ENCODE data around the gene FAIM.
"Not testable (repeated sequence)": the region's sequence is repeated elsewhere in the genome, so short reads cannot be mapped to it uniquely, and the experiment has no call there.

Gene FAIM

DNA sequence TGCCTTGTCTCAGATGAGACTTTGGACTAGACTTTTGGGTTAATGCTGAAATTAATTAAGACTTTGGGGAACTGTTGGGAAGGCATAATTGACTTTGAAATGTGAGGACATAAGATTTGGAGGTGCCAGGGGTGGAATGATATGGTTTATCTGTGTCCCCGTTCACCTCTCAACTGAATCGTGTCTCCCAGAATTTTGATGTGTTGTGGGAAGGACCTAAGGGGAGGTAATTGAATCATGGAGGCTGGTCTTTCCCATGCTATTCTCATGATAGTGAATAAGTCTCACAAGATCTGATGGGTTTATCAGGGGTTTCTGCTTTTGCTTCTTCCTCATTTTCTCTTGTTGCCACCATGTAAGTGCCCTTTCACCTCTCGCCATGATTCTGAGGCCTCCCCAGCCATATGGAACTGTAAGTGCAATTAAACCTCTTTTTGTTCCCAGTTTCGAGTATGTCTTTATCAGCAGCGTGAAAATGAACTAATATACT lies 4.4 kb upstream of the FAIM start:
- not testable (repeated sequence) for DNase-seq

DNA sequence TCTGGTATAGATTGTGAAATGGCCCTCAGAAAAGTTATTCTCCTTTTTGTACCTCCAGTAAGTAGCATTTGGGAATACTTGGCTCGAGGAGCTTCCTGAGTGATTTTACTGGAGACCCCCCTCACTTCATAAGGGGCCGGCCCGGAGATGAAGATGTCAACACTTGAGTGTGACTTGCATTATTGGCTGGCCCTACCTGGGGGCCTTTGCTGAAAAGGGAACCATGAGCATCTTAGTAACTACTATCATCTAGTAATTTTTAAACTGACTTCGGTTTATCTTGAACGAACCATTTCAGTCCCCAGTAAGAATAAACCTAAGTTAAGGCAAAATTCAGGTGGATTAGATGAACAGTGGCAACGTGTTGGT lies 1.3 kb downstream of the FAIM start:
- no peak for DNase-seq

DNA sequence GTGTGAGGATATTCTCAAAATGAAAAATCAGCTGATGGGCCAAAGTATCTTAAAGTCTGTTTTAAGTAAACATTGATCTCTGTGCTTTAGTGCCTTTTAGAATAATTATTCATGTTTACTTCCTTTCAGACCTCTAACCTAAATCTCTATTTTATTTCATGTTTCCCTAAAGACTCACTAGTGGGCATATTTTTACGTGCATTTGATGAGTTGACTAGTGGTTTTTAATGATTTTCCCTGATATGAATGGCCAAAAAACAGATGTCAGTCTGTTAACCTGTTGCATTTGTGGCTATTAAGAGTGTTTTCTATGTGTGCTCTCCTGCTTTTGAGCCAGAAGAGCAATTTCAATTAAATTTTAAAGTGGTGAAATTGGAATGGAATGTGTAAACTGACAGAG lies 6.9 kb downstream of the FAIM start:
- DNase-seq: no peak

DNA sequence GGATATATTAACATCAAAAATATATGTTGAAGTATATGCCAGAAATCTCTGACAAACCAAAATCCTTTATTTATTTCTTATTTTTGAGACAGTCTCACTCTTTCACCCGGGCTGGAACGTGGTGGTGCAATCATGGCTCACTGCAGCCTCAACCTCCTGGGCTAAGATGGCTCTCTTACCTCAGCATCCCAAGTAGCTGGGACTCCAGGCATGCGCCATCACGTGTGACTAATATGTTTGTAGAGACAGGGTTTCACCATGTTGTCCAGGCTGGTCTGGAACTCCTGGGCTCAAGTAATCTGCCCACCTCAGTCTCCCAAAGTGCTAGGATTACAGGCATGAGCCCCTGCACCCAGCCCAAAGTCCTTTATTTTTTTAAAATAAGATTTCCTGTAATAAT lies 11.9 kb downstream of the FAIM start:
- DNase-seq: no peak

DNA sequence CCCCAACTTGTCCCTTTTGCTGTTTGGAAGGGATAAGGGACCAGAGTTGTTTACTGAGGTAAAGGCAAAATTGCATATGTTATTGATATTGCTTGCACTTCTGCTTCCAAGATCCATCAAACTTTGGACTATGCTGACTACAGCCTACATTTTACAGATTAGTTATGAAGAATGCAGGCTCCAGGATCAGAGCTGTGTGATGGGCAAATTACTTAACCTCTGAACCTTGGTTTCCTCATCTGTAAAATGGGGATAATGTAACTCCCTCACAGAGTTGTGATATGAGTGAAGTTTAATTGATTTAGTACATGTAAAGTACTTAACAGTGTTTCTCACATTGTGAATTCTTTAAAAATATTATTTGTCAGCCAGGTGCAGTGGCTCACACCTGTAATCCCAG lies 15.9 kb downstream of the FAIM start:
- DNase-seq: no peak

DNA sequence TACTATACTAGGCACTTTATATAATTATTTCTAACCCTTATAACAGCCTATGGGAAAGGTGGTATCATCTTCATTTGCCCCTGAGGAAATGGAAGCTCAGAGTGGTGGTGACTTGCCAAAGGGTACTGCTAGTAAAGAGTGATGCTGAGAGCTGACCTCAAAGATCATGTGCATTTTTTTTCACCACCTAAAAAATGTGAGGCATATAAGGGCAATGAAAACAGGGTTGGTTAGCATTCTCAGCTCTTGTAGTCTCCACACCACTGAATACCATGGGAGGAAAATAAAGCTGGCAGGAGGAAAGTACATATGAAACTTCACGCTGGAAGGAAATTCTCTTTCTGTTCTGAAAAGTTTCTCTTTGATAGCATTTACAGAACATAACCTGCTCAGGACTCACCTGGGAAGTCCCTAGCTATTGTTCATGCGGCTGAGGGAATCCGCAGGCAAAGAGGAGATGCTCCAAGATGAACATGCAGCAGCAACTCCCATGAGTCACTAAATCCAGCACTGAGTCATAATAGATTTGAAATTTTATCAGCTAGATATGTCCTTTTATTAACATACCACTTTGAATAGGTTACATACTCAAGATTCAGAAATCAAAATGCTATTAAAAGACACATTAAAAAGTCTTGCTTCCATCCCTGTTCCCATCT lies 17.3 kb downstream of the FAIM start:
- no peak for DNase-seq

DNA sequence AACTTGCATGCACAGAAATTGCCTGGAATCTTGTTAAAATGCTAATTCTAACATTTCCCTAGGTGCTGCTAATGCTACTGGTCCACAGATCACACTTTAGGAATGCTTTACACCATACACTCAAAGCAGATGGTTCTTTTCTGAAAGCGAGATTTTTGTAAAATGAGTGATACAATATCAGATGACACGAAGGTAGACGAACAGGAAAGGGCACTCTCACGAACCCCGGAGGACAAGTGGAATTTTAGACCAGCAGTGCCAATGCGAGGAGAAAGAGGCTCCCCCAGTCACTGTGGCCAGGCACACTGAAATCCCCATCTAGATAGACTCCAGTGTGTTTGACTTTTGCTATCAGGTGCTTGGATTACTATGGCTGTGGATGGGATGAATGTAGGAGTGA lies 21.0 kb downstream of the FAIM start:
- no peak for DNase-seq

DNA sequence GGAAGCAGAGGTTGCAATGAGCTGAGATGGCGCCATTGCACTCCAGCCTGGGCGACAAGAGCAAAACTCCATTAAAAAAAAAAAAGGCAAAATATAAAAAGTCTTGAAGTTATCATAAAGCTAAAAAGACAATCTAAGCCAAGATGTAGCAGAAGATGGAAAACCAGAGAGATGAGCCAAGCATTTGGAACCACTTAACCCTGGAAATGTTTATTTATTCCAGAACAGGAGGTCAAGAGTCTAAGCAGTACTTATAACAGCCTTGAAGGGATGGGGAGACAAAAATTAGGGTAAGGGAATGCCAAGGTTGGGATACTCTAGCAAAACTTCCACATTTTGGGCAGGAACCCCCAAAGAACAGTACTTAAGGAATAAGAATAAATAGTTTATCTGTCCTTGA lies 30.1 kb downstream of the FAIM start:
- no peak for DNase-seq

DNA sequence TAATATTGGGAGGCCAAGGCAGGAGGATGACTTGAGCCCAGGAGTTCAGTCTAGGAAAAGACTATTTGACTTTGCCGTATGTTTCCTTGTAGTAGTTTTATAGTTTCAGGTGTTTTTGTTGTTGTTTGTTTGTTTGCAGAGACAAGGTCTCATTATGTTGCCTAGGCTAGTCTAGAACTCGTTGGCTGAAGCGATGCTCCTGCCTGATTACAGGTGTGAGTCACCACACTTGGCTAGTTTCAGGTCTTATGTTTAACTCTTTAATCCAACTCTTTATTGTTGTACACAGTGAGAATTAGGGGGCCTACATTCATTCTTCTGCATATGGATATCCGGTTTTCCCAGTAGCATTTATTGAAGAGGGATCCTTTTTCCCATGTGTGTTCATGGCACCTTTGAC lies 32.0 kb downstream of the FAIM start:
- DNase-seq: no peak

DNA sequence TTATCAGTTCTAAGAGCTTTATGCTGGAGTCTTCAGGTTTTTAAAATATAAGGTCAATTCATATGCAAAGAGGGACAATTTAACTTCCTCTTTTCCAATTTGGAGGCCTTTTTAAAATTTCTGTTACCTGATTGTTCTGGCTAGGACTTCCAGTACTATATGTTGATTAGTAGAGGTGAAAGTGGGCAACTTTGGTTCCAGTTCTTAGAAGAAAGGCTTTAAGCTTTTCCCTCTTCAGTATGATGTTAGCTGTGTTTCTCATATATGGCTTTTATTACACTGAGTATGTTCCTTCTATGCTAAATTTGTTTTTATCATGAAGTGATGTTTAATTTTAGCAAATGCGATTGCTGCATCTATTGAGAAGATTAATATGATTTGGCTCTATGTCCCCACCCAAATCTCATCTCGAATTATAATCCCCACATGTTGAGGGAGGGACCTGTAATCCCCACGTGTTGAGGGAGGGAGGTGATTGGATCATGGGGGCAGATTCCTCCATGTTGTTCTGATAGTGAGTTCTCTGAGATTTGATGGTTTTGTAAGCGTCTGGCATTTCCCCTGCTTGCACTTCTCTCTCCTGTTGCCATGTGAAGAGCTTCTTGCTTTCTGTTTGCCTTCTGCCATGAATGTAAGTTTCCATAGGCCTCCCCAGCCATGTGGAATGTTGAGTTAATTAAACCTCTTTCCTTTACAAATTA lies 33.8 kb downstream of the FAIM start:
- DNase-seq: no peak

DNA sequence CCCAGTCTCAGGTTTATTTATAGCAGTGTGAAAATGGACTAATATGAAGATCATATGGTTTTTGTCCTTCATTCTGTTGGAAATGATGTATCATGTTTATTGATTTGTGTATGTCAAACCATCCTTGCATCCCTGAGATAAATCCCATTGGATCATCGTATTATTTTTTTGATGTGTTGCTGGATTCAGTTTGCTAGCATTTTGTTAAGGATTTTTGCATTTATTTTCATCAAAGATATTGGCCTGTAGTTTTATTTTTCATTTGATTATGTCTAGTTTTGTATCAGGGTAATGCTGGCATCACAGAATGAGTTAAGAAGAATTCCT lies 34.3 kb downstream of the FAIM start:
- DNase-seq: no peak

DNA sequence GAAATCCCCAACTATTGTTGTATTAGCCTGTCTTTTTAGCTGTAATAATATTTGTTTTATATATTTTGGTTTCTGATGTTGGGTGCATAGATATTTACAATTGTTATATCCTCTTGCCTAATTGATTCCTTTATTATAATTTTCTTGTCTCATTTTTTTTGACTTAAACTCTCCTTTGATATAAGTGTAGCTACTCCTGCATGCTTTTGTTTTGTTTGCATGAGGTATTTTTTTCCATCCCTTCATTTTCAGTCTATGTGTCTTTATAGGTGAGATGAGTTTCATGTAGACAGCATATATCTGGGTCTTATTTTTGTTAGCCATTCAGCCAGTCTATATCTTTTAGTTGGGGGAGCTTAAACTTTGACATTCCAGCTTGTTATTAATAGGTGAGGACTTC lies 37.4 kb downstream of the FAIM start:
- no peak for DNase-seq

DNA sequence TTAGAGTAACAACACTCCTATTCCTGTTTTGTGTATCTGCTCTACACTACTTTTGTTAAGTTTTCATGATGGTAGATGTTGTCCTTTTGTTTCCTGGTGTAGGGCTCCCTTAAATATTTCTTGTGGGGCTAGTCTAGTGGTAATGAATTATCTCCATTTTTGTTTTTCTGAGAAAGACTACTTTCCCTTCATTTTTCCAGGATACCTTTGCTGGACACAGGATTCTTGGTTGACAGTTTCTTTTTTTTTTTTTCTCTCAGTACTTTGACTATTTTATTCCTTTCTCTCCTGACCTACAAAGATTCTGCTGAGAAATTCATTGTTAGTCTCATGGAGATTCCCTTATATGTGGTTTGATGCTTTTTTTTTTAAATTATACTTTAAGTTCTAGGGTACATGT lies 37.9 kb downstream of the FAIM start:
- no peak for DNase-seq

DNA sequence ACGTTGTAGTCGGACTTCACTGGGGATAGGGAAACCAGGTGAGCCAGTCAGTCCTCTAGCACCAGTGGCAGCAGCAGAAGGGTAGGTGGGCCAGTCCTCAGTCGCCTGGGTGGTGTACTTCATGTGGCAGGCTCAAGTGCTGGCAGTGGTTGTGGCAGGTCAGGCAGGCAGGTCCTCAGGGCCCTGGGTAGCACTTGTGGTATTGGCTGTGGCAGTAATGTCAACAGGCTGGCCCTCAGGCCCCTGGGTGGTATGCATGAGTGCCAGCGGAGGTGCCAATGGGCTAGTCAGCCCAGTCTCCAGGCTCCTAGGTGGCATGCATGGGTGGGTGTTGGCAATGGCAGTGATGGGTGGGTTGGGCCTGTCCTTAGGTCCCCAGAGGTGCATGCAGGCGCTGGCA lies 40.6 kb downstream of the FAIM start:
- DNase-seq: no peak

DNA sequence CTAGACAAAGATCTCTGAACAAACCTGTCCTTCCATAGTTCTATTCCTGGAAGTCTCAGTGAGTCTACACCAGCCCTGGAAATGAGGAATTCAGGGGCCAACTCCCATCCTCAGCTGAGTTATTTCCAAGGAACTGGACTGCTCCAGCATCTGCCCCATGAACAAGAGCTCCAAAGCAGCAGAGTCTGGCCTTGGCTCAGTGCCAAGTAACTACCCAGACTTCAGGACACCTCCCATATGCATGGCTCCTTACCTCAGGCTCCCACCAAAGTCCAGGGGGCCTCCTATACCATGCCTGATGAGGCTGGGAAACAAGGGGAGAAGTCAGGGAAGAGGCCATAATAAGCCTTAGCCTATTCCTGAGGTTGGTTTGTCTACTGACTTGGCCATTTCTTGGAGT lies 45.0 kb downstream of the FAIM start:
- DNase-seq: no peak

DNA sequence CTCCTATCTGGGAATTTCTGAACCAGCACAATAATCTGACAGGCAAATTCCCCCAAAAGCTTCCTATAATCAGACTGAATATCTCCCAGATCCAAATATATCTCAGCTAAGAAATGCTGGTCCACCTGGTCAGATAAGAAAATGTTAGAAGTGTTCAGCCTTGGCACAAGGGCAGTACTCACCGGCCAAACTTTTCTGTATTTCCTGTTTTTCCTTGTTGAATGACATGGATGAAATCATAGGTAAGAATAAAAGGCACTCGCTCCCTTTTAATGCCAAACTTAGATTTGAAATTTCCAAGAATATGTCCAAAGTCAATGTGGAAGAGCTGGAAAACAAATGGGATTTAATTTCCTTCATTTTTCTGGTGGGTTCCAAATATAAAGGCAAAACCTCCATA lies 48.9 kb downstream of the FAIM start:
- DNase-seq: no peak

DNA sequence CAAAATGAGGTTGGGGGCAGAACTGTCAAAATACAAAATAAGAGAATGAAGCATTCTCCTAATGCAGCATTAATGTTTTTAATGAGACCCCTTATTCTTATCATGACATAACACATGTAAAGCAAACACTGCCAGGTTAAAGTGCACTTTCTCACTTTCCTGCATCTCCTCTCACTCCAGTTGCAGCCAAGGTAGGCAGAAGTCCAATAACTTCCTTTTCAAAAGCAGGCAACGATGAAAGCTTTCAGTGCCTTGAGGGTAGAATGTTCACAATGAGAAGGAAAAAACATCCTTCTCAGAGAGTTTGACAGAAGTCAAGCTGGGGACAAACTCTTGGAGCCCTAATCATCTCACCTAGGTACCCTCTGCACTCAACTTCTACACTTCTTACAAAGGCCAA lies 59.5 kb downstream of the FAIM start:
- no peak for DNase-seq

DNA sequence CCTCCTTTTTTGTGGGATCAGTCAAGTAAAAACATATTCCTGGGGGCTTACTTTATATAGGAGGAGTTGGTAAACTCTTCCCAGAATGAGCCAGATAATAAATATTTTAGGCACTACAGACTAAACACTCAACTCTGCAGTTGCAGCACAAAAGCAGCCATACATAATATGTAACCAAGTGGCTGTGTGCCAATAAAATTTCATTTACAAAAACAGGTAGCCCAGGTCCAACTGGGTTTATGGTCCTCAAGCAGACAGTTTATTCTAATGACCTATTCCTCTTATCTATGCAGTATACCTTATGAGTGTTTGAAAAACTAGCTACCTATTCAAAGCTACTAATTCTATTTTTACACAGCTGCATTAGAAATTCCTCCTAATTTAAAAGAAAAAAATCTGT lies 61.8 kb downstream of the FAIM start:
- DNase-seq: no peak

DNA sequence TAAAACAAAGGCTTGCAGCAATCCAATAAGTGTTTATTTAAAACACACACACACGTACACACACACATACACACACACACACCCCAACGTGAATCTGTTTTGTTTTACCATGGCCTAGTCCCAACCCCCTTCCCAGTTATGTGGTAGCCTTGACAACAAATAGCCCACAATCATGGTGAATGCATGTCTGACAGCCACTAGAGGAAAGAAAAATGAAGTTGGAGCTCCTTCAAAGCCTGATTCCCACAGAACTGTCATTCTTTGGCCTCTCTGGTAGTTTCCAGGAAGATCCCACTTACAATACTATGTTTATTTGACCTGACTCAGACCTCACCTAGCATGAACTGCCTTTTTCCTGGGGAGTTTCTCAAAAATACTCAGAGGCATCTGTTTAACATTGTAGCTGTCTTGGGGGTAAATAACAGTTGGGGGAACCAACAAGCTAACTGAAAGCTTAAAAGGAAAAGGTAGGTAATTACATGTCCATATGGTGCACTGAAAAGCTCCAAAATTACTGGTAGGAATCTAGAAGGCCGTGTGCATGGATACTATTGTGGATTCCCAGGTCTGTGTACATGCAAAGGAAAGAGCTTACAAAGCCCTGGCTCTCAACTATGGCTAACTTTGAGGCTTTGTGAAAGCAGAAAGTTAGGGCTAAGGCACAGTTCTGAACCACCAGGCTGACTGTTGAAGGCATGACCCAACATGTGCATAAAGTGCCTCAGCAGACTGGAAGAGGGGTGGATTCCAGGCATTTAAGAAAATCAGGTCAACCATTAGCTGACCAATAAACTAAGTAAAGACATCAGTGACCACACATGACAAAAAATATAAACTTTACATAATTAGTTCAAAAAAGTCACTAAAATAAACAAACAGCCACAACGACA lies 65.3 kb downstream of the FAIM start:
- DNase-seq: no peak

DNA sequence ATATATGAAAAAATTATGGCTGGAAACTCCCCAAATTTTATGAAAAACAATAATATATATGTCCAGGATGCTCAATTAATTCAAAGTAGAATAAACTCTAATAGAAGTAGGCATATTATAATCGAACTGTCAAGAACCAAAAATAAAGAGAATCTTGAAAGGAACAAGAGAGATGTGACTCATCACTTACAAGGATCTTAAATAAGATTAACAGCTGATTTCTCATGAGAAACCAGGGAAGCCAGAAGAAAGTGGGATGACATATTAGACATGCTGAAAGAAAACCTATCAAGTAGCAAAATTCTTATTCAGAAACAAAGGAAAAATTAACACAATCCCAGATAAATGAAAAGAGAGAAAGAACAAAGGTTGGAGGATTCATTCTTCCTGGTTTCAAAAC lies 66.8 kb downstream of the FAIM start:
- no peak for DNase-seq

DNA sequence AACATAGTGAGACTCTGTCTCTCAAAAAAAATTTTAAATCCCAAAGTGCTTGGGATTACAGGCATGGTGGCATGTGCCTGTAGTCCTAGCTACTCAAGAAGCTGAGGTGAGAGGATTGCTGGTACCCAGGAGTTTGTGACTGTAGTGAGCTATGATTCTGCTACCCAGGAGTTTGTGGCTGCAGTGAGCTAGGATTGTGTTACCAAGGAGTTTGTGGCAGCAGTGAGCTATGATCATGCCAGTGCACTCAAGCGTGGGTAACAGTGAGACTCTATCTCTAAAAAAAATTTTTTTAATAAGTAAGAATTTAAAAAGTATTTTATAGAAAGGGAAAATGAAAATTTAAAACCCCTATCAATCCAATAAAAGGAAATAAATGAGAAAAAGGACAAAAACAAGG lies 69.5 kb downstream of the FAIM start:
- no peak for DNase-seq

DNA sequence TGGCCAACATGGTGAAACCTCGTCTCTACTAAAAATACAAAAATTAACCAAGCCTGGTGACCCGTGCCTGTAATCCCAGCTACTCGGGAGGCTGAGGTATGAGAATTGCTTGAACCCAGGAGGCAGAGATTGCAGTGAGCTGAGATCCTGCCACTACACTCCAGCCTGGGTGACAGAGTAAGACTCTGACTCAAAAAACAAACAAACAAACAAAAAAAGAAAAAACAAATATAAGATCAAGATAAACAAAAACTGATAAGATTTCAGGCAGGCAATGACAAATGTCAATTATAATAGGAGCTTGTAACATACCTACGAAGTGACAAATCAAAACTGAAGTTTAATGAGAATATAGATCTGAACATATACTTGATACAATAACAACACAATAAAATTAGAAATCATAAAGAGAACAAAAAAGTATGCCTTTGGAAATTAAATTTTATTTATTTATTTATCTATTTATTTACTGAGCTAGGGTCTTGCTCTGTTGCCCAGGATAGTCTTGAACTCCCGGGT lies 70.4 kb downstream of the FAIM start:
- DNase-seq: no peak

DNA sequence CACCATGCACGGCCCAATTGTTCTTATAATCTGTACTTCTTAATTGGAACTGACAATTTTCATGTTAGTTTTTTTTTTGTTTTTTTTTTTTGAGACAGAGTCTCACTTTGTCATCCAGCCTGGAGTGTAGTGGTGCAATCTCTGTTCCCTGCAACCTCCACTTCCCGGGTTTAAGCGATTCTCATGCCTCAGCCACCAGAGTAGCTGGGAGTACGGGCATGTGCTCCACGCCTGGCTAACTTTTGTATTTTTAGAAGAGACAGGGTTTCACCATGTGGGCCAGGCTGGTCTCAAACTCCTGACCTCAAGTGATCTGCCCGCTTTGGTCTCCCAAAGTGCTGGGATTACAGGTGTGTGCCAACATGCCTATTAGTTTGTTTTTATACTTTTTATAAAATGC lies 72.4 kb downstream of the FAIM start:
- DNase-seq: not testable (repeated sequence)

All from DMS79 (cell line).